GM12875 (cell line): ENCODE results near the gene NSD1.

Source experiments
- H3K4me3 ChIP-seq: one replicate; pipeline ENCODE4 v1.5.1; 2011; ENCODE audit warnings: low read depth, low read length, control low read depth
- TF ChIP-seq, protein P1 (sequence below): IDR thresholded peaks from 2 replicates; pipeline ENCODE4 v1.5.1; 2011; ENCODE audit warnings: low read depth, mild to moderate bottlenecking, control low read depth, inconsistent platforms, low read length, moderate library complexity, borderline replicate concordance; ENCODE audit not compliant: insufficient read depth

The NSD1 gene

DNA sequence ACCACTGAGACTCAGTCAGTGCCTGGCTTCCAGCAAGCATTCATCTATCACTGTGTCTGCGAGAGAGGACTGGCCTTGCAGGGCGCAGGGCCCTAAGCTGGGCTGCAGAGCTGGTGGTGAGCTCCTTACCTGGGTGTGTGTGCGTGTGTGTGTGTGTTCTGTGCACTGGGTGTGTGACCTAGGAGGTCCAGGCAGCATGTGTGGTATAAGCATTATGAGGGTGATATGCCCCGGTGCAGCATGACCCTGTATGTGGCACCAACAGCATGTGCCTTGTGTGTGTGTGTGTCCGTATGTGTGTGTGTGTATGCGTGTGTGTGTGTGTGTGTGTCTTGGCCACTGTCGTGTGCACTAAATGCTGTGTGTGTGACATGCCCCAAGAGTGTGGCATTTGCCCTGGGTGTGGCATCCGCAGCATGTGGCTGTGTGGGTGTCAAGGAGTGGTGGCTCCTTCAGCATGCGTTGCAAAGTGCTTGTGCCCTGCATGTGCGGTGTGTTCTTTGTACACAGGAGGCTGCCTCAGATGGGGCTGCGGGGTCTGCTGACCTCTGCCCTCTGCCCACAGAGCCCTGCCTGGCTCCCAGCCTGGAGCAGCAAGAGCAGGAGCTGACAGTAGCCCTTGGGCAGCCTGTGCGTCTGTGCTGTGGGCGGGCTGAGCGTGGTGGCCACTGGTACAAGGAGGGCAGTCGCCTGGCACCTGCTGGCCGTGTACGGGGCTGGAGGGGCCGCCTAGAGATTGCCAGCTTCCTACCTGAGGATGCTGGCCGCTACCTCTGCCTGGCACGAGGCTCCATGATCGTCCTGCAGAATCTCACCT is 43.5 kb upstream of the NSD1 start:
- TF ChIP-seq, protein P1, sequence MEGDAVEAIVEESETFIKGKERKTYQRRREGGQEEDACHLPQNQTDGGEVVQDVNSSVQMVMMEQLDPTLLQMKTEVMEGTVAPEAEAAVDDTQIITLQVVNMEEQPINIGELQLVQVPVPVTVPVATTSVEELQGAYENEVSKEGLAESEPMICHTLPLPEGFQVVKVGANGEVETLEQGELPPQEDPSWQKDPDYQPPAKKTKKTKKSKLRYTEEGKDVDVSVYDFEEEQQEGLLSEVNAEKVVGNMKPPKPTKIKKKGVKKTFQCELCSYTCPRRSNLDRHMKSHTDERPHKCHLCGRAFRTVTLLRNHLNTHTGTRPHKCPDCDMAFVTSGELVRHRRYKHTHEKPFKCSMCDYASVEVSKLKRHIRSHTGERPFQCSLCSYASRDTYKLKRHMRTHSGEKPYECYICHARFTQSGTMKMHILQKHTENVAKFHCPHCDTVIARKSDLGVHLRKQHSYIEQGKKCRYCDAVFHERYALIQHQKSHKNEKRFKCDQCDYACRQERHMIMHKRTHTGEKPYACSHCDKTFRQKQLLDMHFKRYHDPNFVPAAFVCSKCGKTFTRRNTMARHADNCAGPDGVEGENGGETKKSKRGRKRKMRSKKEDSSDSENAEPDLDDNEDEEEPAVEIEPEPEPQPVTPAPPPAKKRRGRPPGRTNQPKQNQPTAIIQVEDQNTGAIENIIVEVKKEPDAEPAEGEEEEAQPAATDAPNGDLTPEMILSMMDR, result no peak
- no peak overlapping the region for H3K4me3 ChIP-seq

DNA sequence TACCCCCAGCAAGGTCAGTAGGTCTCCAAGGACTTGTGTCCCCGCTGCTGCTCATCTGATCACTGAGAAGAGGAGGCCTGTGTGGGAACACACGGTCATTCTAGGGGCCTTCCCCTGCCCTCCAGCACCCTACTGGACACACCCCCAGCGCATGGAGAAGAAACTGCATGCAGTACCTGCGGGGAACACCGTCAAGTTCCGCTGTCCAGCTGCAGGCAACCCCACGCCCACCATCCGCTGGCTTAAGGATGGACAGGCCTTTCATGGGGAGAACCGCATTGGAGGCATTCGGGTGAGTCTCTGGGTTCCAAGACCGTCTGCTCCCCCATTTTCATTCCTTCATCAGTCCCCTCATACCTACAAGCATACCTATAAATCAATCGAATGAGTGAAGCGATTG is 42.8 kb upstream of the NSD1 start:
- TF ChIP-seq, protein P1, result no peak
- no peak overlapping the region for H3K4me3 ChIP-seq

DNA sequence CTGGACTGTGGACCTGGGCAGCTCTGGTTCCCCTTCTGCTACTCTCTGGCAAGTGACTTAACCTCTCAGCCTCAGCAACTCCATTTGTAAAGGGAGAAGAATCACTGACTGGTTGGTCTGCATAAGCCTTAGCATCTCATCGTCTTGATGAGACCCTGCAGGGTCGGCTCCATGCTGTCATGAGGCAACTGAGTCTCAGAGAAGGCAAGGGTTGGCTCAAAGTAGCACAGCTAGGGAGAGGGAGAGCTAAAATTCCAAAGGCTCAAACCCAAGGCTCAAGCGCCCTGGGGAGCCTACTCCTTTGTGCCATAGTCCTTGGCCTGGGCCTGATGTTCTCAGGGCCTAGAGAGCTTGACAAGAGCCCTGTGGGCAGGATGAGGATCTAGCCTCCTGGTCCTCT is 42.3 kb upstream of the NSD1 start:
- H3K4me3 ChIP-seq, result no peak overlapping the region
- TF ChIP-seq, protein P1, result no peak

DNA sequence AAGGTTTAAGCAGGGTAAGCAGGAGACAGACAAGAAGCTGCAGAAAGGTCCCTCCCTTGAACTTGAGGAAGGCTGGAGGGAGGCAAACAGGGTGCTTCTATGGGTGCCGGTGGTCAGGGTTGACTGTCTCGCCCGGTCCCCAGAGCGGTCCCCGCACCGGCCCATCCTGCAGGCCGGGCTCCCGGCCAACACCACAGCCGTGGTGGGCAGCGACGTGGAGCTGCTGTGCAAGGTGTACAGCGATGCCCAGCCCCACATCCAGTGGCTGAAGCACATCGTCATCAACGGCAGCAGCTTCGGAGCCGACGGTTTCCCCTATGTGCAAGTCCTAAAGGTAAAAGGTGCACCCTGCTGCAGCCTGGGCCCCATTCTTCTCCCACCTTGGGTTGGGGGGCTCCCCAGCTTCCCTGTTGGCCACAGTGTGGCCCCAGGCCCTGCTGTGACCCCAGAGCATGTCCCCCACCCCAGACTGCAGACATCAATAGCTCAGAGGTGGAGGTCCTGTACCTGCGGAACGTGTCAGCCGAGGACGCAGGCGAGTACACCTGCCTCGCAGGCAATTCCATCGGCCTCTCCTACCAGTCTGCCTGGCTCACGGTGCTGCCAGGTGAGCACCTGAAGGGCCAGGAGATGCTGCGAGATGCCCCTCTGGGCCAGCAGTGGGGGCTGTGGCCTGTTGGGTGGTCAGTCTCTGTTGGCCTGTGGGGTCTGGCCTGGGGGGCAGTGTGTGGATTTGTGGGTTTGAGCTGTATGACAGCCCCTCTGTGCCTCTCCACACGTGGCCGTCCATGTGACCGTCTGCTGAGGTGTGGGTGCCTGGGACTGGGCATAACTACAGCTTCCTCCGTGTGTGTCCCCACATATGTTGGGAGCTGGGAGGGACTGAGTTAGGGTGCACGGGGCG is 41.1 kb upstream of the NSD1 start:
- H3K4me3 ChIP-seq, result no peak overlapping the region
- TF ChIP-seq, protein P1, result no peak

DNA sequence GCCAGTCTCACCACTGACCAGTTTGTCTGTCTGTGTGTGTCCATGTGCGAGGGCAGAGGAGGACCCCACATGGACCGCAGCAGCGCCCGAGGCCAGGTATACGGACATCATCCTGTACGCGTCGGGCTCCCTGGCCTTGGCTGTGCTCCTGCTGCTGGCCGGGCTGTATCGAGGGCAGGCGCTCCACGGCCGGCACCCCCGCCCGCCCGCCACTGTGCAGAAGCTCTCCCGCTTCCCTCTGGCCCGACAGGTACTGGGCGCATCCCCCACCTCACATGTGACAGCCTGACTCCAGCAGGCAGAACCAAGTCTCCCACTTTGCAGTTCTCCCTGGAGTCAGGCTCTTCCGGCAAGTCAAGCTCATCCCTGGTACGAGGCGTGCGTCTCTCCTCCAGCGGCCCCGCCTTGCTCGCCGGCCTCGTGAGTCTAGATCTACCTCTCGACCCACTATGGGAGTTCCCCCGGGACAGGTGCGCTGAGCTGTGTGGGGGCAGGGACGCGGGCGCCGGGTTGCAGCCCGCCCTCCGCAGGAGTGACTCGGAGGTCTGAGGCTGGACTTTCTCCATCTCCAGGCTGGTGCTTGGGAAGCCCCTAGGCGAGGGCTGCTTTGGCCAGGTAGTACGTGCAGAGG is 40.4 kb upstream of the NSD1 start:
- no peak overlapping the region for H3K4me3 ChIP-seq
- TF ChIP-seq, protein P1, result no peak

DNA sequence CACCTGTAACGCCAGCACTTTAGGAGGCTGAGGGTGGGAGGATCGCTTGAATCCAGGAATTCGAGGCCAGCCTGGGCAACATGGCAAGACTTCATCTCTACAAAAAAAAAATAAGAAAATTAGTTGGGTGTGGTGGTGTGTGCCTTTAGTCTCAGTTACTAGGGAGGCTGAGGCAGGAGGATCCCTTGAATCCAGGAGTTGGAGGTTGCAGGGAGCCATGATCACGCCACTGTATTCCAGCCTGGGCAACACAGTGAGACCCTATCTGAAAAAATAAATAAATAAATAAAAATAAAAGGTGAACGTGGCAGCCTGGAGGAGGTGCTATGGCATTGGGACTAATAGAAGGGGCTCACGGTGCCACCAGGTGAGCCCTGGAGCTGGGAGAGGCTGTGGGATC is 39.8 kb upstream of the NSD1 start:
- H3K4me3 ChIP-seq, result no peak overlapping the region
- TF ChIP-seq, protein P1, result no peak
